Measurements from ENCODE around the gene ARL13B.

DNA sequence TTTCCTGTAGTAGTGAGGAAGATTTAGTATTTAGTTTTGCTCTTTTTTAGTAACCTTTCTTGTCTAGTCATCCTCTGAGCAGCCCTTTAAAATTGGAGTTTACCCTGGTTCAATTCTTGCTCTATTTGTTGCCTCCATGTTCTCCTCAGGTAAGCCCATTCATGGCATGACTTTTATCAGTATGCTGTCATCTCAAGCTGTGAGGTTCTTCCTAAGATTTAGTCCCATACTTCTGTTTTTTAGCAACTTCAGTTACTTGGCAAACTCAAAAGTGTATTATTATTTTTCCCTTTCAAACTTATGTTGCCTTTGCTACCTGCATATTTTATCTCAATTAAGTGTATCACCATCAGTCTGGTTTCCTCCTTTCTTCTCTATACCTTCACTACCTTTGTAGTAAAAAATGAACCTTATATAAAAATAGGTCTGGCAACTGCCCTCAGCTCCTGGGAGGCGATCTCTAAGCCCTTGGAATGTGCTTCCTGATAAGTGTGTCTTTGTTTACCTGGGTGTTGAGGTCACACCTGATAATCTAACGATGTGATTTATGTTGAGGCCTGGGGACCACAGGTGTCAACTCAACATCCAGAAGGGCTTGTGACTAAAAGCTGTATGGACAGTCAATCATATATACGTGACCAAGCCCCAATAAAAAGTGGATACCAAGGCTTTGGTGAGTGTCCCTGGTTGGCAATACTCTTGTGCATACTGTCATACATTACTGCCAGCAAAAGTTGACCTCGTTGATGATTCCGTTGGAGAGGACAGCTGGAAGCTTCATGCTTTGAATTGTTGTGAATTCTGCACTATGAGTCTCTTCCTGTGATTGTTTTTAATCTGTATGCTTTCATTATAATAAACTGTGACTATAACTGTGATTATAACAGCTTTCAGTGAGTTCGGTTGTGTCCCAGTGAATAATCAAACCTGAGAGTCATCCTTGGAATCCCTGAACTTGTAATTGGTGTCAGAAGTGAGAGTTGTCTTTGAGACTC lies 86.8 kb downstream of the ARL13B start:
- TF ChIP-seq CTCF (IDR thresholded peaks at IDR 0.05), result no peak
- no peak for TF ChIP-seq POLR2A (IDR thresholded peaks at IDR 0.05)
